ENCODE measurements around the gene SAMSN1.

DNA sequence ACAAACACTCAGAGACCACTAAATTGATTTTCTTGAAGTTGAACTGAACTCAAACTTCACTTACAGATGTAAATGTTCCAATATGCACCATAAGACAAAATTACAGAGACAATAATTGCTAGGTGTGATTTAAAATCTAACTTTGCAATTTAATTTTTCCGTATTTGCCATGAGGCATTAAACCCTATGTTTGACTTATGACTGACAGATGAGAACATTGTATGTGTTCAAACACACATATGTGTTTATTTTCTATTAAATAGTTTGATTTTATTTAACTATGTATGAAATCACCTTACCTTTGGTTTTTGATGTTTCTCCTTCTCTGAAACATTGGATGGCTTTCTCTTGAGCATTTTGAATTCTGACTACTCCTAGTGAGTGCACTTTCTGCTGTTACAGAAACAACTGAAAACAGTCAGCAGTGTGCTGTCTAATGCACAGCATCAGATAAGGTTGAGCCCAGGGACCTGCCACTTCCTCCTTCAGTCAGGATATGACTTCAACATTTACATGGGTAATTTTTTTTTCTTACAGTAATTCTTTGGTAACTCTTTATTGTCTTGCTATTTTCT is at the start of gene SAMSN1:
- TF ChIP-seq, protein P1, sequence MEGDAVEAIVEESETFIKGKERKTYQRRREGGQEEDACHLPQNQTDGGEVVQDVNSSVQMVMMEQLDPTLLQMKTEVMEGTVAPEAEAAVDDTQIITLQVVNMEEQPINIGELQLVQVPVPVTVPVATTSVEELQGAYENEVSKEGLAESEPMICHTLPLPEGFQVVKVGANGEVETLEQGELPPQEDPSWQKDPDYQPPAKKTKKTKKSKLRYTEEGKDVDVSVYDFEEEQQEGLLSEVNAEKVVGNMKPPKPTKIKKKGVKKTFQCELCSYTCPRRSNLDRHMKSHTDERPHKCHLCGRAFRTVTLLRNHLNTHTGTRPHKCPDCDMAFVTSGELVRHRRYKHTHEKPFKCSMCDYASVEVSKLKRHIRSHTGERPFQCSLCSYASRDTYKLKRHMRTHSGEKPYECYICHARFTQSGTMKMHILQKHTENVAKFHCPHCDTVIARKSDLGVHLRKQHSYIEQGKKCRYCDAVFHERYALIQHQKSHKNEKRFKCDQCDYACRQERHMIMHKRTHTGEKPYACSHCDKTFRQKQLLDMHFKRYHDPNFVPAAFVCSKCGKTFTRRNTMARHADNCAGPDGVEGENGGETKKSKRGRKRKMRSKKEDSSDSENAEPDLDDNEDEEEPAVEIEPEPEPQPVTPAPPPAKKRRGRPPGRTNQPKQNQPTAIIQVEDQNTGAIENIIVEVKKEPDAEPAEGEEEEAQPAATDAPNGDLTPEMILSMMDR (IDR thresholded peaks at IDR 0.05; ENCODE audit: low read length), result no peak
- no peak for TF ChIP-seq EZH2 (IDR thresholded peaks at IDR 0.05; ENCODE audit: borderline replicate concordance, low read length)

Measured in OCI-LY1 (cell line).